Measurements from ENCODE around the gene NRCAM.

NRCAM gene

GRCh38 chr7:108247614-108248013 is 208.6 kb downstream of the NRCAM start:
- DNase-seq (ENCODE audit: low read depth) = no peak

GRCh38 chr7:108246227-108246837 is 209.9 kb downstream of the NRCAM start:
- TF ChIP-seq CTCF (conservative IDR thresholded peaks at IDR 0.05; ENCODE audit: low read depth, low read length) = peak; percentile 44
- H3K4me3 ChIP-seq (ENCODE audit: low read depth, low read length) = no peak overlapping the region
- peak; percentile 83 for DNase-seq (ENCODE audit: low read depth)

More at GRCh38 chr7:108247614-108248013, 208.6 kb downstream of the NRCAM start:
- no peak overlapping the region for H3K4me3 ChIP-seq (ENCODE audit: low read depth, low read length)
- TF ChIP-seq CTCF (conservative IDR thresholded peaks at IDR 0.05; ENCODE audit: low read depth, low read length) = no peak

- no peak for TF ChIP-seq CTCF (conservative IDR thresholded peaks at IDR 0.05; ENCODE audit: low read depth, low read length)
- no peak for DNase-seq (ENCODE audit: low read depth)
- no peak overlapping the region for H3K4me3 ChIP-seq (ENCODE audit: low read depth, low read length)
These were observed 210.6 kb downstream of the NRCAM start for GRCh38 chr7:108245523-108246226.

- DNase-seq (ENCODE audit: low read depth) = no peak
- no peak for TF ChIP-seq CTCF (conservative IDR thresholded peaks at IDR 0.05; ENCODE audit: low read depth, low read length)
- no peak overlapping the region for H3K4me3 ChIP-seq (ENCODE audit: low read depth, low read length)
These were observed 212.1 kb downstream of the NRCAM start for GRCh38 chr7:108244110-108244509.

GRCh38 chr7:108239501-108240225 is 216.6 kb downstream of the NRCAM start:
- no peak for DNase-seq (ENCODE audit: low read depth)
- no peak for TF ChIP-seq CTCF (conservative IDR thresholded peaks at IDR 0.05; ENCODE audit: low read depth, low read length)
- H3K4me3 ChIP-seq (ENCODE audit: low read depth, low read length) = no peak overlapping the region

- TF ChIP-seq CTCF (conservative IDR thresholded peaks at IDR 0.05; ENCODE audit: low read depth, low read length) = no peak
These were observed 219.4 kb downstream of the NRCAM start for GRCh38 chr7:108236681-108237415.

More at GRCh38 chr7:108236681-108237415, 219.4 kb downstream of the NRCAM start:
- H3K4me3 ChIP-seq (ENCODE audit: low read depth, low read length) = no peak overlapping the region
- DNase-seq (ENCODE audit: low read depth) = no peak
